GM21529 (cell line): ENCODE data around the gene ANKRD6.

Experiments
- ATAC-seq: cut with Tn5 transposase; IDR thresholded peaks from one replicate; pipeline ENCODE4 v1.9.1; 2021; ENCODE audit not compliant: unreplicated experiment

Gene ANKRD6

GRCh38 chr6:89412071-89413005, 20.6 kb upstream of the ANKRD6 start, which contains the start of gene RRAGD:
TSS of gene RRAGD (minus strand) at chr6:89412273. CDS start at chr6:89411993, 280 bp downstream.
- ATAC-seq: peak; percentile 79

DNA sequence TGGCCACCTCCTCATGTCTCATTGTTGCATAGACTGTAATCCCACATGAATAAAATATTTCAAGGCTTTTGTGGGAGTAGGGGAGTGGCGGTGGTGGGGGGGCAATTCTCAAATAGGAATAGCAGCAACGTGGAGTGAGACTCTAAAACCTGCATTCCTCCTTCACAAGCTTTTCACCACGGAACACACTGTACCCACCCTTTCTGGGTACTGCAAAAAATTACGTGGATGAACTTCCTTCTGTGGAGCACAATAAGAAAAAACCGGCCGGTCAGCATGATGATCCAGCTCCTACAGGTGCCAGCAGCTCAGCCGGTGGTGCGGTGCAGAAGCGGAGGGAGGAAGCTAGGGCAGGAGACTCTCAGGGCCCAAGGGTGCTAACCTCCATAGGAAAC, 19.9 kb upstream of the ANKRD6 start:
- no peak for ATAC-seq

DNA sequence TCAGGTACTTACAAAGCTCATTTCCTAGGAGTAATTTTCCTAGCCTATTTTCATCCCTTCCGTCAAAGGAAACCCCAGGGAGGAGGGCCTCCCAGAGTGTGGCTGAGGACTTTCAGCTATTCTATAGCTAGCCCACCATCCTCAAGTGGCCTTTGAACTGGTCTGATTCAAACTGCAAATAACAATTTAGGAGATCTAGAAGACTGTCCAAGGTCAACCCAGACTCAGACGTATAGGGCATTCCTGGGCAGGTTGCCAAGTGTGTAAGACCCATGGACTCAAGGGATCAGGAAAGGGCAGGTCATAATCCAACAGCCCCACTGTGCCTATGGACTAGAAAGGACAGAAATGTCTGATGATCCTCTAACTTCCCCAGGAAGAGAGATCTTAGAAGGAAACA, 18.7 kb upstream of the ANKRD6 start:
- ATAC-seq: no peak

DNA sequence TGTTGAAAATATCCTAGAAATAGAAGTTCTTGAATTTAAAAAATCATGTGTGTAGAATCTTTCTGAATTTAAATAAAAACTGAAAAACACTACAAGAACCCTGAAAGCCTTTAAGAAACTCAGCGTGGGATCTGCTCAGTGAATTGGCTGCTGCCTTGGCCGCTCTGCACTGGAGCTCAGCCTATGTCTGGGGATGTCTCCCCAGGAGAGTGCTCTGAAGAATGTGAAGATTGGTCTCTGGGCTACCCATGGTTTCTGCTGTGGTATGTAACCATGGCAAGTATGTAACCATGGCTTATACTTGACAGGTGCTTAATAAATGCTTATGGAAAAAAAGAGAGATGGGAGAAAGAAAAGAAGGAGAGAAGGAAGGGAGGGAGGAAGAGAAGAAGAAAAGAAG, 17.8 kb upstream of the ANKRD6 start:
- ATAC-seq: no peak

GRCh38 chr6:89416796-89417195, 16.2 kb upstream of the ANKRD6 start:
- ATAC-seq: no peak

GRCh38 chr6:89430201-89430962, 2.6 kb upstream of the ANKRD6 start:
- ATAC-seq: no peak

DNA sequence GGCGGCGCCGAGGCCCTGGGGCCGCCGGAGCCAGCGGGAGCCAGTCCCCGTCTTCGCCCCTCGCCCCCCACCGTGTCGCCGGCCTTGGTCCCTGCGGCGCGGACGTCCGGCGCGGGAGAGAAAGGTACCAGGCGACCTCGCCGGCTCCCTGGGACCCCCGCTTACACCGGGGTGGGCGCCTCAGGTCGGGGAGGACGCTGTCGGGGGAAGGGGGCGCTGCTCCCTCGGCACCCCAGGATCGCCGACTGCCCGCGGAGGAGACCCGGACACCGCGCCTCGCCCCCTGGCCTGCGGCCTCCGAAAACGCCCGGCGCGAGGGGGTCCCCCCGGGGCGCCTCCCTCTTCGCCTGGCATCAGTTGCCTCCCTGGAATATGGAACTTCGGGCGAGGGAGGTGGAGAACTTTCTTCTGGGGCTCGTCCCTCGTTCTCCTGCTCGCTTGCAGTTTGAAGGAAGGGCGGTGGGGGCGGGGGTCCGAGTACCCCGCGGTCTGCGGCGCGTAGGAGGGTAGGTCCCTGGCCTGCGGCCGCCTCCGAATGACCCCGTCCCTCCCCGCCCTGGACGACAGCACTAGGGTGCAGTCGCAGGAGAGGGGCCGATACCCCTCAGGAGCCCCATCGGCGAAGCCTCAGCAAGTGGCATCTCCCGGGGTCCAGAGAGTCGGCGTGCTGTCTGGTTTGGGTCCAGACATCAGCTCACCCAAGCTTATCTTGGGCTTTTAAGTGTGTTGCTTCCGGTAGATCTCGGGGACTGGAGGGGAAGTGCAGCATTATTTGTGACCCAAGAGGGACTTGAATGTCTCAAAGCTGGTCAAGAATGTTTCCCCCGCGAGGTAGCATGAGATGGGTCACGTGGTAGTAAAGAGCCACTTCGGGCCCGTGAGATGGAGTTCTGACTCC, 549 bp downstream of the ANKRD6 start:
- peak; percentile 32 for ATAC-seq

GRCh38 chr6:89434150-89434499, 1.2 kb downstream of the ANKRD6 start:
- no peak for ATAC-seq

DNA sequence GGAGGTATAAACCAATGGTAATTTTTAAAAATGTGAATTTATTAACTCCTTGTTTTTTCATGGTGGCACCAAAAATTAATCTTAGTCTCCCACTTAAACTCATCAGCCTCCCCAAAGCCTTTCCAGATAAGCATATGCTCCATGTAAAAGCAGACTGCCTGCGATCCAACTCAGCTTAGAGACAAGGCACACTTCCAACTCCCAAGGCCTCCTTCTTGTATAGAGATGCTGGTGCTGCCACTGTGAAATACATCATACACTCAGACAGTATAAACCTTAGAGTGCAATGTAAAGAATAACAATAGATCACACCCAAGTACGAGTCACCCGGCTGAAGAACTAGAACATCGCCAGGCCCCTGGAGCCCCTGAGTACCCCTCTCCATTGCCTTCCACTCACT, 2.0 kb downstream of the ANKRD6 start:
- no peak for ATAC-seq

DNA sequence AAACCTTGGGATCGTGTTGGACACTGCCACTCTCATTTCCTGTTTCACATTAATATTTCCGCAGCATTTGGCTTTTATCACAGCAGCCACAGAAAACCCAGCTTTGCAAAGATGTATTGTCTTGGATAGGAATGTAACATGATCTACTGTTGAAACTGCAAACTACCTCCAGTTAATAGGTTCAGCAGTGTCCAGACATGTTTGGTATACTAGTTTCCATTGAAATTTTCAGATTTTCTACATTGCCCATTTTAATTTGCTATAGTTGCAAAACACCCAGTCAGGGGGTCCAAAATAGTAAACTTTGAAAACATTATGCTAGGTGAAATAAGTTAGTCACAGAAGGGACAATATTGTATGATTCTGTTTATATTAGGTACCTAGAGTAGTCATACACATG, 3.3 kb downstream of the ANKRD6 start:
- no peak for ATAC-seq

GRCh38 chr6:89438248-89438647, 5.3 kb downstream of the ANKRD6 start:
- ATAC-seq: no peak

DNA sequence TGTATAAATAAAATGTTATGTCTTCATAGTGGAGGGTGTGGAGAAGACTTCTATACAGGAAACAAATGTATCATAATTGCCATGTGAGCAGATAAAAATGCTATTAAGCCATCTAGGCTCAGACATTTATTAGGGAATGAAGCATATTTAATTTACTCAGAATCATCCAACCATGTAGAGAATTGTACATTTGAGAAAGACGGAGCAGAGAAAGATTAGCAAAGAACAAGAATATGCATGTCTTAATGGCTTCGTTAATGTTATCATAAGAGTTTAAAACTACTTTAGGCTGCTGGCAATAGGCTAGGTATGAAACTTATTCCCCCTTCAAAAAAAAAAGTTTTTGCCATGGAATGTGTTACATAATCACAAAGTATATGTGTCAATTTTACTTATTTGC, 6.1 kb downstream of the ANKRD6 start:
- no peak for ATAC-seq

DNA sequence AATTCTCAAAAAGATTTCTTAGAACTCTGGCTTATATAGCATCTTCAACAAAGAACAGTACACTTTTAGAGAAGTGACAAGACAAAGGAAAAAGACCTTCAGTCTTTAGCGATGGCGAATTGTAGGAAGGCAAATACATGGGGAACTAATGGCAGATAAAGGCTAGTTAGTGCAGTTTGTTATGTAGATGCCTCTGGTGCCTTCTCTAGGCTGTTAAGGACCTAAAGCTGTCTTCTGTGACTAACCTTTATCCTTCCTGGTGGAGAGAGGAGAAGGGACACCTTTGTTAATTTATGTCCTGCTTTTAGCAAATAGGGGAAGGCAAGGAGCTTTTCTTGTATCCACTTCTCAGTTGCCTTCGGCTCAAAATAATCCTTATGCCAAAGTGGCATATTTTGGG, 7.2 kb downstream of the ANKRD6 start:
- ATAC-seq: no peak

DNA sequence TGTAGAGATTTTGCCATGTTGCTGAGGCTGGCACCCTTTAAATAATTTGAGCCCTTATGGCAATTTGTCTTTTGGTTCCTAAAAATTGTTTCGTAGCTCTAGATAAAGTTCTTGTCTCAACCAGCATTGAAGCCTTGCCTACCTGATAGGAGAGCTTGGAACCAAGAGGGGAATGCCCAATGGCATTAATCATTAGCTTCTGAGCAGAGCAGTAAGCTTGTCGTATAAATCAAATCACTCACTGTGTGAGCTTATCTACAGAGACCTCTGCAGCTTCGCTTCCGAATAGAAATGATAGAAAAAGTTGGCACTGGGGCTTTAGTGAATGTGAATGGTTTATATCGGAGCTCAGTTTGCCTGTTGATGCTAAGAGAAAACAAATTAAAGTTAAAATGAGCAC, 10.7 kb downstream of the ANKRD6 start:
- ATAC-seq: no peak

DNA sequence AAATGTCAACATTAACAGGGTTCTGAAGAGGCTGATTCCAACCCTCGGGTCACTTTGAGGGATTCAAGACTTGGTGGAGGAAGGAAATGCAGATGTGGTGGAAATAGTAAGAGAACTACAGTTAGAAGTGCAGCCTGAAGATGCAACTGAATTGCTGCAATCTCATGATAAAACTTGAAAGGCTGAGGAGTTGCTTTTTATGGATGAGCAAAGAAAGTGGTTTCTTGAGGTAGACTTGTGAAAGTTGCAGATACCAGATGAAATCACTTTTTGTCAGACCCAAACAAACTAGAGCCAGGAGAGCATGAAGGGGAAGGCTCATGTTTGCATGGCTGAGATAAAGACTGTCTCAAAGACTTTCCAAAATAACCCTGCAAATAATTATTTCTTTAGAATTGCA, 16.2 kb downstream of the ANKRD6 start:
- ATAC-seq: no peak

GRCh38 chr6:89452281-89452680, 19.3 kb downstream of the ANKRD6 start:
- no peak for ATAC-seq

- no peak for ATAC-seq
Measured at GRCh38 chr6:89454300-89454699, 21.3 kb downstream of the ANKRD6 start.

DNA sequence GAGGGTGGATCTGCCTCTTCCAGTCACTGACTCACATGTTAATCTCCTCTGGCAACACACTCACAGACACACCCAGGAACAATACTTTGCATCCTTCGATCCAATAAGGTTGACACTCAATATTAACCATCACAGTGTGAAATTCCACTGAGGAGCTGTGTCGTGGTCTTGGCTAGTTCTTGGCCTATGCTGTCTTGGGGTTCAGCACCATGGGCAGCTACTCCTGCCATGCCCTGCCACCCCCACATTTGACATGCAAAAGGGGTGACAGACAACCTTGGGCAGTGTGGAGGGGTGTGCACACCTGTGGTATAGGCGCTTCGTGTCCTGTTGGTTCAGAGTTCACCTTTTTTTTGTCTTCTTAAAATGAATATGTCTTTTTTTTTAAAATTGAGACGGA, 25.8 kb downstream of the ANKRD6 start:
- no peak for ATAC-seq

DNA sequence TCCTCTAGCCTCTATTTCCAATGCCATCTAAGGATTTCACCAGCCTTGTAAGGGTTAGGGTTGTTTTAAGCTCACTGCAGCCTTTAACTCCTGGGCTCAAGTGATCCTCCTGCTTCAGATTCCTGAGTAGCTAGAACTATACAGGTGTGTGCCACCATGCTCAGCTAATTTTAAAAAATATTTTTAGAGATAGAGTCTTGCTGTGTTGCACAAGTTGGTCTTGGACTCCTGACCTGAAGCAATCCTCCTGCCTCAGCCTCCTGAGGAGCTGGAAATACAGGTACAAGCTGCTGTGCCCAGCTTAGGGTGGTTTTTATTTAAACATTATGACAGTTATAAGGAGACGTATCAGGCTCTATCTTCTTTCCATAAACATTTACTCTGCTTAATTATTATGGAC, 26.5 kb downstream of the ANKRD6 start:
- no peak for ATAC-seq

DNA sequence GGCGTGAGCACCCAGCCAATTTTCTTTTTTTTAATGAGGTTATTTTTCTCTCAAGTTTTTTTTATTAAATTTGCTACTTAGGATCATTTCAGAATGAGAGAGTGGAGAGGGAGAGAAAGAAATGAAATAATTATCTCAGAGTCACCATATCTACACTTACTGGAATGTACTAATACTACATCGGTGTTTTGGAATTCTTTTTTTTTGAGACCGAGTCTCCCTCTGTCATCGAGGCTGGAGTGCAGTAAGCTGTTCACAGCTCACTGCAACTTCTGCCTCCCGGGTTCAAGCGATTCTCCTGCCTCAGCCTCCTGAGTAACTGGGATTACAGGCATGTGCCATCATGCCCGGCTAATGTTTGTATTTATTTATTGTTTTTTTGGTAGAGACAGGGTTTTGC, 27.8 kb downstream of the ANKRD6 start:
- ATAC-seq: no peak

GRCh38 chr6:89462503-89462902, 29.6 kb downstream of the ANKRD6 start:
- ATAC-seq: no peak
